GM10248 (cell line): ENCODE measurements around the gene YOD1.

Experiments
- CTCF ChIA-PET: fragments of 300-600 bp; sonication (Branson Sonifier 250); formaldehyde crosslinking; extraction: SDS; loops from one replicate; lab custom pipeline; 2021; ENCODE audit warnings: antibody characterized with exemption; lab: Yijun Ruan, JAX
- POLR2A ChIA-PET: fragments of 350-650 bp; sonication (Branson Sonifier 250); formaldehyde crosslinking; extraction: SDS; loops from one replicate; lab custom pipeline; 2020; ENCODE audit warnings: antibody characterized with exemption; lab: Yijun Ruan, JAX
- DNase-seq: peaks from one replicate; pipeline ENCODE4 v3.0.0; 2012; ENCODE audit errors: extremely low spot score
- TF ChIP-seq, protein P1 (sequence below): IDR thresholded peaks from 2 replicates; pipeline ENCODE4 v1.5.1; 2012; ENCODE audit warnings: mild to moderate bottlenecking, low read depth; ENCODE audit errors: extremely low read depth, missing control alignments, control extremely low read depth

Gene YOD1

DNA sequence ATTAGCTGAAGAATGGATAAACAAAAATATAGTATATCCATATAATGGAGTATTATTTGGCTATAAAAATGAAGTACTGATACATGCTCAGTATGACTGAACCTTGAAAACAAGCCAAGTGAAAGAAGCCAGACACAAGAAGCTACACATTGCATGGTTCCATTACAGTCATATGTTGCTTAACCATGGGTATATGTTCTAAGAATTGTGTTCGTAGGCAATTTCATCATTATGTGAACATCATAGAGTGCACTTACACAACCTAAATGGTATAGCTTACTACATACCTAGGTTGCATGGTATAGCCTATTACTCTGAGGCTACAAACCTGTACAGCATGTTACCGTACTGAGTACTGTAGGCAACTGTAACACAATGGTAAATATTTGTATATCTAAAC, 52.2 kb downstream of the YOD1 start:
- TF ChIP-seq, protein P1, sequence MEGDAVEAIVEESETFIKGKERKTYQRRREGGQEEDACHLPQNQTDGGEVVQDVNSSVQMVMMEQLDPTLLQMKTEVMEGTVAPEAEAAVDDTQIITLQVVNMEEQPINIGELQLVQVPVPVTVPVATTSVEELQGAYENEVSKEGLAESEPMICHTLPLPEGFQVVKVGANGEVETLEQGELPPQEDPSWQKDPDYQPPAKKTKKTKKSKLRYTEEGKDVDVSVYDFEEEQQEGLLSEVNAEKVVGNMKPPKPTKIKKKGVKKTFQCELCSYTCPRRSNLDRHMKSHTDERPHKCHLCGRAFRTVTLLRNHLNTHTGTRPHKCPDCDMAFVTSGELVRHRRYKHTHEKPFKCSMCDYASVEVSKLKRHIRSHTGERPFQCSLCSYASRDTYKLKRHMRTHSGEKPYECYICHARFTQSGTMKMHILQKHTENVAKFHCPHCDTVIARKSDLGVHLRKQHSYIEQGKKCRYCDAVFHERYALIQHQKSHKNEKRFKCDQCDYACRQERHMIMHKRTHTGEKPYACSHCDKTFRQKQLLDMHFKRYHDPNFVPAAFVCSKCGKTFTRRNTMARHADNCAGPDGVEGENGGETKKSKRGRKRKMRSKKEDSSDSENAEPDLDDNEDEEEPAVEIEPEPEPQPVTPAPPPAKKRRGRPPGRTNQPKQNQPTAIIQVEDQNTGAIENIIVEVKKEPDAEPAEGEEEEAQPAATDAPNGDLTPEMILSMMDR = no peak
- ChIA-PET CTCF (interaction anchor here (1.2 to 2.7 kb wide), 2 partner anchors 12 to 86 kb away, joined by 3 to 6 read pairs; no protein-coding TSS in a partner anchor), POLR2A (no interaction called here)
- no peak for DNase-seq
